ENCODE measurements around the gene NAT8. TPM values are rescaled to one million over a fixed set of nuclear protein-coding genes. Genes with fewer than 3 reads are reported as not detected.

Gene NAT8
- total and polyA plus RNA-seq, 2 of the 8 experiments (the other 6 are each of a cell fraction or from before 2014, with no cell fraction given), result not detected

GRCh38 chr2:73610111-73610510, 32.1 kb downstream of the NAT8 start:
- no peak overlapping the region for H2AK5ac ChIP-seq (ENCODE audit: low read depth, low read length)
- H3K18ac ChIP-seq (ENCODE audit: extremely low read depth, low read length), result no peak overlapping the region
- no peaks in the 10 kb centered on the region for H3K4me1 ChIP-seq (replicated peaks in 1 of 4; ENCODE audit: control insufficient read depth in 3 of 4, insufficient read depth in 4 of 4, low read length in 3 of 4)
- no peak for TF ChIP-seq RBBP5 (IDR thresholded peaks at IDR 0.05; ENCODE audit: borderline replicate concordance, low read depth, low read length)
- no peak for TF ChIP-seq KDM1A (IDR thresholded peaks at IDR 0.05; ENCODE audit: borderline replicate concordance, low read length)
- TF ChIP-seq CTBP2 (IDR thresholded peaks at IDR 0.05; ENCODE audit: borderline replicate concordance, insufficient read depth, insufficient read length, low read length), result no peak
- no peak for TF ChIP-seq CEBPB (IDR thresholded peaks at IDR 0.05; ENCODE audit: low read depth, low read length)
- no peak for TF ChIP-seq GTF2F1 (IDR thresholded peaks at IDR 0.05; ENCODE audit: borderline replicate concordance, low read depth, low read length)
- TF ChIP-seq EP300 (IDR thresholded peaks at IDR 0.05; ENCODE audit: borderline replicate concordance in 1 of 2, low read depth in 2 of 2, low read length in 2 of 2), result no peak
- TF ChIP-seq TCF12 (IDR thresholded peaks at IDR 0.05; ENCODE audit: low read depth, low read length), result no peak
- TF ChIP-seq SIRT6 (IDR thresholded peaks at IDR 0.05; ENCODE audit: low read length), result no peak
- TF ChIP-seq SRF (IDR thresholded peaks at IDR 0.05; ENCODE audit: low read depth, low read length), result no peak
- TF ChIP-seq HDAC6 (IDR thresholded peaks at IDR 0.05; ENCODE audit: low read depth, low read length), result no peak
- no peak for TF ChIP-seq KDM5A (IDR thresholded peaks at IDR 0.05; ENCODE audit: low read length)
- no peak for TF ChIP-seq MAX (IDR thresholded peaks at IDR 0.05)
- no peak for TF ChIP-seq CBX5 (IDR thresholded peaks at IDR 0.05; ENCODE audit: low read depth, low read length)
- H3K27ac ChIP-seq (ENCODE audit: low read depth, low read length), result no peak overlapping the region
- H3K14ac ChIP-seq (ENCODE audit: insufficient read length), result no peak overlapping the region
- H3K4me2 ChIP-seq (ENCODE audit: insufficient read depth in 1 of 2, low read depth in 2 of 2, low read length in 2 of 2), result no peak overlapping the region
- H2BK120ac ChIP-seq (replicated peaks; ENCODE audit: low read depth, low read length), result no peak overlapping the region
- H3K56ac ChIP-seq (replicated peaks; ENCODE audit: insufficient read length, low read depth, low read length), result no peak overlapping the region
- no peaks in the 10 kb centered on the region; a peak in 1 of 8 replicates for H3K36me3 ChIP-seq (ENCODE audit: control insufficient read depth in 2 of 4, insufficient read depth in 4 of 4, low read length in 3 of 4)
- no peak overlapping the region for H2BK5ac ChIP-seq (ENCODE audit: low read depth, low read length)
- FAIRE-seq, result no peak
- H3K23me2 ChIP-seq (ENCODE audit: low read depth, low read length), result no peaks in the 10 kb centered on the region
- no peaks in the 10 kb centered on the region for H3K79me1 ChIP-seq (ENCODE audit: low read depth, low read length)
- H2BK20ac ChIP-seq (ENCODE audit: low read length), result no peak overlapping the region
- no peak overlapping the region for H3K9ac ChIP-seq (replicated peaks in 1 of 4; ENCODE audit: extremely low read depth in 1 of 4, low read depth in 3 of 4, low read length in 3 of 4)
- H2BK15ac ChIP-seq (ENCODE audit: low read length), result no peak overlapping the region
- H2AFZ ChIP-seq (ENCODE audit: low read length), result no peak overlapping the region
- H4K91ac ChIP-seq (replicated peaks; ENCODE audit: insufficient read length, low read length), result no peak overlapping the region
- ChIA-PET POLR2A (ENCODE audit: partially characterized antibody) (no interaction called here), CTCF (ENCODE audit: partially characterized antibody) (no interaction called here)
- H3K79me2 ChIP-seq (ENCODE audit: control insufficient read depth in 1 of 2, insufficient read depth in 2 of 2, low read length in 2 of 2), result no peaks in the 10 kb centered on the region
- H4K20me1 ChIP-seq (replicated peaks in 1 of 2; ENCODE audit: control insufficient read depth in 1 of 2, insufficient read depth in 2 of 2, low read length in 2 of 2), result peaks cover 0 to 2% of the 10 kb centered on the region in 2 experiments
- no peaks in the 10 kb centered on the region for H3K9me3 ChIP-seq (ENCODE audit: insufficient read depth in 2 of 2, low read depth in 1 of 2, low read length in 1 of 2)
- H3K27me3 ChIP-seq (replicated peaks in 1 of 4; ENCODE audit: control insufficient read depth in 3 of 4, extremely low read depth in 1 of 4, insufficient read depth in 3 of 4, low read length in 3 of 4), result no peaks in the 10 kb centered on the region
- no peak overlapping the region for H4K5ac ChIP-seq (ENCODE audit: insufficient read length, low read depth, low read length)
- no peak overlapping the region for H4K8ac ChIP-seq (ENCODE audit: extremely low read depth, insufficient read depth, low read length)
- H3K4me3 ChIP-seq (ENCODE audit: extremely low read depth in 1 of 4, insufficient read depth in 2 of 4, low read depth in 3 of 4, low read length in 4 of 4), result no peak overlapping the region
- DNase-seq (ENCODE audit: low read depth in 1 of 2, low spot score in 2 of 2), result no peak
- H3K4ac ChIP-seq (replicated peaks; ENCODE audit: insufficient read length, low read depth, low read length), result no peak overlapping the region
- 87% methylated on average over 3 of the region's 3 CpGs; no CpG with 5 or more reads in 1 of the 2 experiments for WGBS, 2 experiments (ENCODE audit: extremely low coverage in 1 of 2, insufficient coverage in 1 of 2, insufficient read length in 1 of 2, insufficient replicate concordance in 2 of 2, low coverage in 1 of 2, low lambda C conversion rate in 2 of 2, missing lambda C conversion rate in 1 of 2)
- H3K23ac ChIP-seq (ENCODE audit: insufficient read length), result no peak overlapping the region
- no peak overlapping the region for H2BK12ac ChIP-seq (ENCODE audit: low read depth, low read length)
